Ovary (tissue), 3 donors: ENCODE data around the gene CERT1.

Source experiments
- CTCF ChIP-seq, 3 donors: fragments of 450-650 bp in 2 of 3; fragments of 200-600 bp in 1 of 3; IDR thresholded peaks; one replicate each; pipeline versions ENCODE4 v1.5.1 to v1.8.0; 2016 to 2022; ENCODE audit warnings: antibody characterized with exemption in 3 of 3, mild to moderate bottlenecking in 1 of 3
- POLR2A ChIP-seq: fragments of 450-650 bp; IDR thresholded peaks from one replicate; pipeline ENCODE4 v1.6.1; 2017; ENCODE audit warnings: antibody characterized with exemption, mild to moderate bottlenecking, moderate library complexity
- donor health status: DM: no; HTN: no; CAD: no.

- TF ChIP-seq CTCF (IDR thresholded peaks at IDR 0.05) (no peak), POLR2A (no peak)
Measured at GRCh38 chr5:75558221-75558620, 46.8 kb upstream of the CERT1 start.
